HTERT RPE-1 (cell line): ENCODE measurements around the gene SDHAF3.

Experiments
- in situ Hi-C: fragments of 300-500 bp; cut with MboI; formaldehyde crosslinking; loops from 4 replicates; pipeline ENCODE4 v1.14.3; 2020; ENCODE audit warnings: low sequenced_read_pairs

SDHAF3 gene

DNA sequence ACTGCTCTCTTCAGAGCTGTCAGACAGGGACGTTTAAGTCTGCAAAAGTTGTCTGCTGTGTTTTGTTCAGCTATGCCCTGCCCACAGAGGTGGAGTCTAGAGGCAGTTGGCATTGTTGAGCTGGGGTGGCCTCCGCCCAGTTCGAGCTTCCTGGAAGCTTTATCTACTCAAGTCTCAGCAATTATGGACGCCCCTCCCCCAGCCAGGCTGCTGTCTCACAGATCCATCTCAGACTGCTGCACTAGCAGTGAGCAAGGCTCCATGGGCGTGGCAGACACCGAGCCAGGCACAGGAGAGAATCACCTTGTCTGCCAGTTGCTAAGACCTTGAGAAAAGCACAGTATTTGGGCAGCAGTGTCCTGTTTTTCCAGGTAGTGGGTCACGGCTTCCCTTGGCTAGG, 98.1 kb downstream of the SDHAF3 start:
- in situ Hi-C loops: no loop called here

DNA sequence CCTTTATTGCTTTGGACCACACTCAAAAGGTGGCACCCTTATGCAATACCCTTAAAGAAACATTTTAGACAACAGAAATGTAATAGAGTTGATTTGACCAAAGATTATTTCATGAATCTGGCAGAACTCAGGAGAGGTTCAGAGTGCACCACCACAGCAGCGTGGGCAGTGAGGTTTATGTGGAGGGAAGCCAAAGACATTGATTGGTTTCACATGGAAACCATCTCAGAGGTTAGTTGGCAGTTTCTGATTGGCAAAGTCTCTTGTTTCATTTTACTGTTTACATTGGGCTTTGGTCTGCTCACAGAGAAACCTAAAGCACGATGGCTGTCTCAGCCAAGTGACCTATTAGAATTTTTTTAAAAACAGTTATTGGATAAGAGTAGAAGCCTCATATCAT, 101.3 kb downstream of the SDHAF3 start:
- in situ Hi-C loops: no loop called here

DNA sequence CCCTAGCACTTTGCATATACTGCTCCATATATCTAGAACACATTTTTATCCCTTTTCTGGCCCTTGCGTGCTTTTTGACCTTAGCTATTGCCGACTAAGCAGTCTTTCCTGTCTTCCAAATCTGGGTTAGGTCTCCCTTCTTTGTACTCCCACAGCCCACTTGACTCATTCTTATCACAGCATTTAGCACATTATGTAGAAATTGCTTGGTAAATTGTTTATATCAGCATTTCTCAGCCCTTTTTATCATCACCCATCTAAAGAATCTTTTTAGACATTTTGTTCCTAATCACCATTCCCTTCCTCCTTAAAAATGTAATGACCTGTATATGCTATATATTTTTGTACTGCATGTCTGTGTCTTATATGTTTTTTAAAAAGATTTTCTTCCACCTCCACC, 101.7 kb downstream of the SDHAF3 start:
- in situ Hi-C loops: no loop called here

DNA sequence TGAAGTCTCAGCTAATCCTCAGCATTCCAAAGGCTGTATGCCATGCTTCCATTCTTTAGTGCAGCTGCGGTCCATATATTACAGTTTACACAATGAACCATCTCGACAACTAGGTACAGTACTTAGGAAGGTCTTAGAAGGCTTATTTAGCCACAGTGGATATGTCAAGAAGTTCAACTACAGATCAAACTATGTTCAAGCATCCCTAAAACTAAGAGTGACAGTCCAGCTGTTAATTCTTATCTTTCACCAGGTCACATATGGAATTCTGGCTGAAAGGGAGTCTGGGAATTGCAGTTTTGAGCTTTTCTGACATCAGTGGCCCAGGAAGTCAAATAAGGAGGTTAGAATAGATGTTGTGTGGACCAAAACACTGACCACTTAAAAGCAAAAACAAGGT, 106.8 kb downstream of the SDHAF3 start:
- in situ Hi-C loops: no loop called here

DNA sequence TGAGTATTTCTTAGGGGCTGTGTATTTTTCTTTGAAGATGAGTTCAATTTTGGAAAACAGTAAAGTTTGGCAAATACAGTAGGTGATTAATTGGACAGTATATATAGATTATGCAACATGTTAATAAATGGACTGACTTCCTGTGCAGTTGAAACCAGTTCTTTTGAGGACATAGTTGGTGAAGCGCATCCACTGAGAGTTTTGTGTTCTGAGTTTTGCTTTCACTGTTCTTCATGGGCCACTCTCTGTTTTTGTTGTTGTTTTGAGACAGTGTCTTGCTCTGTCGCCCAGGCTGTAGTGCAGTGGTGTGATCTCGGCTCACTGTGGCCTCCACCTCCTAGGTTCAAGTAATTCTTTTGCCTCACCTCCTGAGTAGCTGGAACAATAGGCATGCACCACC, 109.0 kb downstream of the SDHAF3 start:
- in situ Hi-C loops: no loop called here
